GM19468 (cell line): ENCODE results near the gene LRBA.
A peak's percentile ranks its signal among the peaks of the same experiment; 100 is the strongest.

Experiments used
- ATAC-seq: cut with Tn5 transposase; IDR thresholded peaks from one replicate; pipeline ENCODE4 v1.9.1; 2021; ENCODE audit warnings: mild to moderate bottlenecking, moderate library complexity, moderate number of reproducible peaks; ENCODE audit not compliant: unreplicated experiment; ENCODE audit errors: extremely low read depth

LRBA gene

GRCh38 chr4:150318527-150318926, 696.6 kb downstream of the LRBA start:
- no peak for ATAC-seq

GRCh38 chr4:150316332-150317205, 698.5 kb downstream of the LRBA start:
- no peak for ATAC-seq

- ATAC-seq = no peak
These were observed 699.4 kb downstream of the LRBA start for GRCh38 chr4:150315691-150316090.

- ATAC-seq = no peak
These were observed 699.9 kb downstream of the LRBA start for GRCh38 chr4:150315175-150315574.

GRCh38 chr4:150314031-150314430, 701.1 kb downstream of the LRBA start:
- ATAC-seq = no peak

- no peak for ATAC-seq
These were observed 704.8 kb downstream of the LRBA start for GRCh38 chr4:150310159-150310895.

- ATAC-seq = no peak
These were observed 706.1 kb downstream of the LRBA start for GRCh38 chr4:150308824-150309472.

GRCh38 chr4:150306719-150307118, 708.4 kb downstream of the LRBA start:
- ATAC-seq = no peak

GRCh38 chr4:150305995-150306394, 709.1 kb downstream of the LRBA start:
- ATAC-seq = no peak

GRCh38 chr4:150302553-150302952, 712.5 kb downstream of the LRBA start:
- ATAC-seq = no peak

- ATAC-seq = no peak
These were observed 715.3 kb downstream of the LRBA start for GRCh38 chr4:150299816-150300215.

- ATAC-seq = peak; percentile 53
These were observed 717.1 kb downstream of the LRBA start for GRCh38 chr4:150297861-150298474.

GRCh38 chr4:150289881-150290280, 725.2 kb downstream of the LRBA start:
- no peak for ATAC-seq

- ATAC-seq = no peak
These were observed 725.9 kb downstream of the LRBA start for GRCh38 chr4:150289198-150289597.

- no peak for ATAC-seq
These were observed 728.4 kb downstream of the LRBA start for GRCh38 chr4:150286656-150287055.

GRCh38 chr4:150283689-150284088, 731.4 kb downstream of the LRBA start:
- no peak for ATAC-seq

- no peak for ATAC-seq
These were observed 734.1 kb downstream of the LRBA start for GRCh38 chr4:150280975-150281374.

- ATAC-seq = no peak
These were observed 734.8 kb downstream of the LRBA start for GRCh38 chr4:150280081-150280895.

- ATAC-seq = no peak
These were observed 736.9 kb downstream of the LRBA start for GRCh38 chr4:150278206-150278605.

- no peak for ATAC-seq
These were observed 746.6 kb downstream of the LRBA start for GRCh38 chr4:150268444-150268843.
